Activated CD4-positive, alpha-beta T cell treated with anti-CD3 and anti-CD28 coated beads, Interleukin-2, Interleukin-4, amounts not matched to agents 100 ng/mL and 50 ng/mL, durations not matched to agents 16 hours and 8 hours (primary cell): ENCODE measurements around the gene LCT.
"Not testable (repeated sequence)": the region's sequence is repeated elsewhere in the genome, so short reads cannot be mapped to it uniquely, and the experiment has no call there.

ENCODE experiments used
- DNase-seq: peaks from one replicate; pipeline ENCODE4 v3.0.0-alpha.2; 2020; ENCODE audit warnings: low spot score

Gene LCT

DNA sequence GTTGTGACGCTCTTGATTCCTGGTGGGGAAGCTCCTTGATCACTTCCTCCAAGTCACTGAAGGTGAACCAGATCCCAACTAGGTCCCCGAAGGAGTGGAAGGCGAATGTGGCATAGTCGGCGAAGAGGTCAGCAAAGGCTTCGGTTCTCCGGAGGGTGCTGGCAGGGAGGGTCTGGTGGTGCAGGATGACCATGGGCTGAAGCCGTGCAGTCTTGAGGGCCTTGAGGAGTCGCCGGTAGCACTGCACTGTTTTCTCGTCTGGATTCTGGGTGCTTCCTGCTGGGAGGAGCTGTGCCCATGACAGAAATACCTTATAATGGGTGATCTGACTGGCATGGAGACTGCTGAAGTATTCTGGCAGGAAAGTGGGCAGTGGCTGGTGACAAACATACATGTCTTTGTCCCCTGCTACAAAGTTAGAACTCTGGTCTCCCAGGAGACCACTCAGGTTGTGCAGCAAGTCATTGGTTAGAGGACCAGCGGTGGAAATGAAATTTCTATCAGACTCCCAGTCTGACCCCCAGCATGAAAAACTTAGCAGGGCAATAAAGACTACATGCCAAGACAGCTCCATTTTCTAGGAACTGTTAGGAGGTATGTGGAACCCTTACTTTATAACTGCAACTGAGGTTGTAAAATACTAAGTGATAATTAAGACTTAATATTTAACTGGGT lies at the start of gene LCT:
LCT (minus strand) TSS at position 589 of the 675 bp plus-strand sequence; CDS start at position 574, 15 bp downstream.
- no peak for DNase-seq

DNA sequence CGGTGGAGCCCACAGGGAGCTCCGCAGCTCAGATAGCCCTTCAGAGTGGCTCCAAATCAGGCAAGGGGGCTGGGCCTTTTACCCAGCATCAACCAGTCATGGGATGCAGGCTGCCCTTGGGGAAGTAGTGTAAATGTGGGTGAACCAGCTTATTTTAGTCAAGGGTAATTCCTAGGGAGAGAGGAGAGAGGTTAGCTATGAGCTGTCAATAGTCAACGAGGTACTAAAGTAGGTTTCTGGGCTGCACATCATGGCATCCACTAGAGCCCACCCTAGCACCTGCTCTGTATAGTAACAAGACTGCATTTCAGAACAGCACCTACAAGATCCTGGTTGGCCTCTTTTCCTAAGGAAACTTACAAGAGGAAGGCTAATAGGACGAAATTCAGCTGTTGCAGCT lies 48.7 kb upstream of the LCT start:
- no peak for DNase-seq

DNA sequence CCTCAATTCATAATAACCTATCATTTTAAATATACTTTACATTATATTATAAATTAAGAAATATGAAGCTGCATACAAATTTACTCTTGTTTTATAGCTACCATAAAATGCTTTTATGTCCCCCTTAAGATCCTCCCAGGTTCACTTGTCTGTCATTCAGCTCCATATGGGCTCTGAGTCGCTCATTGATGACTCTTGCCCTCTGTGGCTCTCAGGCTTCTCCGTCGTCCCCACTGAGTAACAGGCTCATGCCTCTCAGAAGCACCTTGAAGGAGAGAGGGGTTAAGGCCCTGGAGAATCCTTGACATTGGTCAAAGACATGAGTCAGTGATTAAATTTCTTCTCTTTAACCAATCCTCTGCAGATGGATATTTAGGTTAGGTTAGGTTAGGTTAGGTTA lies 45.4 kb upstream of the LCT start:
- no peak for DNase-seq

DNA sequence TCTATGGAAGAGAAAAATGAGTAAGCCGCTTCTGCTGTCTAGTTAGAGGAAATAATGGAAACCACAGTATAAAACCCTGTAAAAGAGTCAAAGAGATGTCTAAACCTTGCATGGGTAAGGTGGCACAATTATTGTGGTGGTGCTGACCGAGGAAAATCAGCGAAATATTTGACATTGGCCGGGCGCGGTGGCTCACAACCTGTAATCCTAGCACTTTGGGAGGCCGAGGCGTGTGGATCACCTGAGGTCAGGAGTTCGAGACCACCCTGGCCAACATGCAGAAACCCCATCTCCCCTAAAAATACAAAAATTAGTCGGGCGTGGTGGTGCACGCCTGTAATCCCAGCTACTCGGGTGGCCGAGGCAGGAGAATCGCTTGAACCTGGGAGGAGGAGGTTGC lies 39.8 kb upstream of the LCT start:
- not testable (repeated sequence) for DNase-seq

DNA sequence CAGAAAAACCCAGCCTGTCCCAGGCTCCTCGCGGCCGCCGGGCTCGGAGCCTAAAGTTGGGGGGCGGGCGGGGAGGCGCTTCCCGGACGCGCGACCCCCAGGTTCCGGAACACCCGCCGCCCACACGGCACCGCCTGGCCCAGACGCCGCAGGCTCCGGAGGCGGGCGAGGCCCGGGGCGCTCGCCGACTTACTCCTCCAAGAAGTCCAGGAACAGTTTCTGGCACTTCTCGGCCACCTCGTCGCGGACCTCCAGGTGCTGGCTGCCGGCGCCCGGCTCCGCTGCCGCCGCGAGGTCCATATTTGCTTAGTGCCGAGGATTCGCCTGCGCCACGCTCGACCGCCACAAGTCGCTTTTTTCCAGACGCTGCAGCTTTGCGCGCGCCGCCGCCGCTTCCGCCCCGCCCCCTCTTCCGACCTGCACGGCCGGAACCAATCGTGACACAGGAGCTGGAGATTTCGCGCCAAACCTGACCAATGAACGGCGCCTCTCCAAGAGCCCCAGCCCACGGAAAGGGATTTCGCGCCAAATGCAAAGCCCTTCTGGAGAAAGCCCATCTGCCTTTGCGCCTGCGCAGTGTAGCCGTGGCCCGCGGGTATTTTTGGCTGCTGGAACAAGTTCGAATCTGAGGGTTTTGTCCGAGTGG lies 39.2 kb upstream of the LCT start, which contains the start of gene MCM6:
MCM6 (minus strand) TSS at position 378 of the 646 bp plus-strand sequence; CDS start at position 300, 78 bp downstream.
- DNase-seq: peak; percentile 100

DNA sequence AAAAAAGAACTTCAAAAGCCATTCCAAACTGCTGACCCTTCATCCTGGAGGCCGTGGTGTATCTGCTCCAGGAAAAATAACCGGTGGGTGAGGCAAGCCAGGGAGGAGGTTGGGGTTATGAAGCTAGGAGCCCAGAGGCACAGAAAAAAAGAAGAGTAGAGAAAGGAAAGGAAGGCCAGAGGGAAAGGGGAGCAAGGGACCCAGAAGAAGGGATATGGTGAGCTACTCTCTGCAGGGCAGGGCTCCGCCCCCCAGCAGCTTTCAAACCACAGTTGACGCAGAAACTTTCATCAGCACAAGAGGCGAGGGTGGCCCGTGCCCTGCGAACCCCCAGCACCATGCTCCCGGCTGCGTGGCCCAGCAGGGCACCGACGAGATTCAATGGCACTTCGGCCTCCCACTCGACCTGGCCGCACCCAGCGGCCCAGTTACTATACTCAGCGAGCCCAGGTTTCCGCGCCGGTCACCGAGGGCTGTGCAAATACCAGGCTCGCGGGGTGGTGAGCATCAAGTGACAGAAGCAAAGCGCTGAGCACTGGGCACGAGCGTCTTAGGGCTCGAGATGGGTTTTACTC lies 38.6 kb upstream of the LCT start:
- DNase-seq: peak; percentile 80

DNA sequence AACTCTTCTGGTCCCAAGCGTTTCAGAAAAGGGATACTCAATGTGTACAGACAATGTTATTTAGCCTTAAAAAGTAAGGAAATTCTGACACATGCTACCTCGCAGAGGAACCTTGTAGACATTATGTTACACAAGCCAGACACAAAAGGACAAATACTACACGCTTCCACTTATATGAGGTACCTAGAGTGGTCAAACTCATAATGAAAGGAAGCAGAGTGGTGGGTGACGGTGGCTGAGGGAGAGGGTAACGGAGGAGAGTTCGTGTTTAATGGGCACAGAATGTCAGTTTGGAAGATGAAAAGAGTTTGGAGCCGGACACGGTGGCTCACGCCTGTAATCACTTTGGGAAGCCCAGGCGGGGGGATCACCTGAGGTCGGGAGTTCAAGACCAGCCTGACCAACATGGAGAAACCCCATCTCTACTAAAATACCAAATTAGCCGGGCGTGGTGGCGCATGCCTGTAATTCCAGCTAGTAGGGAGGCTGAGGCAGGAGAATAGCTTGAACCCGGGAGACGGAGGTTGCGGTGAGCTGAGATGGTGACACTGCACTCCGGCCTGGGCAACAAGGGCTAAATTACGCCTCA lies 37.9 kb upstream of the LCT start:
- peak; percentile 32 for DNase-seq

DNA sequence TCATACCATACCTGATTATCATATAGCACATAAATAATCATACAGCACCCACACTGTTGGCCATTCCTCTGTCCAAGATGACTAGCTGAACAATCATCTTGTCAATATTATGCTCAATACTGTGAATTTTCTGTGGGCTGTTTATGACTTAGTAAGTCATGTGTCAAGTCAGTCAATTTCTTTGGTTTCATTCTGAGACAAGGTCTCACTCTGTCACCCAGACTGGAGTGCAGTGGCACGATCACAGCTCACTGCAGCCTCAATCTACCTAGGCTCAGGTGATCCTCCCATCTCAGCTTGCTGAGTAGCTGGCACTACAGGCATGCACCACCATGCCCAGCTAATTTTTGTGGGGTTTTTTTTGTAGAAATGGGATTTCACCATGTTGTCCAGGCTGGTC lies 33.6 kb upstream of the LCT start:
- peak; percentile 72 for DNase-seq

DNA sequence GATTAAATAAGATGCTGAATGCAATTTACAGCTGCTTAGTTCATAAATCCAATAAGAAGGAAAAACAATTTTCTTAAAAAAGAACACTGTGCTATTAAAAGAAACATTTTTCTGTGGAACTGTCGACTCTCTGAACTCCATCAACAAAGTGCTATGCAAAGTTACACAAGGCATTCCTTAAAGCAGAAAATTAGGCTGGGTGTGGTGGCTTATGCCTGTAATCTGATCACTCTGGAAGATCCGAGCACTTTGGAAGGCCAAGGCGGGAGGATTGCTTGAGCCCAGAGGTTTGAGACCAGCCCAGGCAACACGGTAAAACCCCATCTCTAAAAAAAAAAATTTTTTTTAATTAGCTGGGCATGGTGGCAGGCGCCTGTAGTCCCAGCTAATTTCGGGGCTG lies 26.2 kb upstream of the LCT start:
- DNase-seq: no peak

DNA sequence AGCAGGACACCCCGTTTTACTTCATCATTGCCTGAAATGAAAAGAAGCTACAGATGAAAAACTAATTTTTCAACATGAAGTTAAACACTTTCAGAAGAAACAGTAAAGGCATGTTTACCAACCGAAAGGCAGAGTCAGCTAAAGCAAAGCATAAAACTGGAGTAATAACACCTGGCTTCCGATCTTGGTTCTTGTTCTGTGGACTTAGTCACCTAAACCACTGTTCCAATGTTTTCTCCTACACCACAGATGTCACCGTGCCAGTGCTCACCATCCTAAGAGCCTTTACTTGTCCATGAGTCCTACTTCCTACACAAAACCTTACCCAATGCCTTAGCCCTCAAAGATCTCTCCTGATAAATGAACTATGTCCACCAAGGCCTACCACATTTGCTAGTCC lies 25.7 kb upstream of the LCT start:
- no peak for DNase-seq

DNA sequence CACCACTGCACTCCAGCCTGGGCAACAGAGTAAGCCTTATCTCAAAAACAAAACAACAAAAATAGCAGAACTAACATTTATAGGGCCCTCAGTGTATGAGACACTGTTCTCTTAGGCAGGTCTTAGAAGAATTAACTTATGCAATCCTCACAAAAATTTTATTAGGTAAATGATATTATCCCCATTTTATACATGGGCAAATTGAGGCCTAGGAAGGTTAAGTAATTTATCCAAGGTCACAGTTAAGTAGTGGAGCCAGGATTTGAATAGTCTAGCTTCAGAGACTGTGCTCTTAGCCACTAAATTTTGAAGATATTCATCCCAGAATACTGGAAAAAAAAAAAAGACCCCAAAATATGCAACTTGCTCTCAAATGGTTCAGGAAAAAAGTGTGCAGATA lies 16.4 kb upstream of the LCT start:
- DNase-seq: no peak

DNA sequence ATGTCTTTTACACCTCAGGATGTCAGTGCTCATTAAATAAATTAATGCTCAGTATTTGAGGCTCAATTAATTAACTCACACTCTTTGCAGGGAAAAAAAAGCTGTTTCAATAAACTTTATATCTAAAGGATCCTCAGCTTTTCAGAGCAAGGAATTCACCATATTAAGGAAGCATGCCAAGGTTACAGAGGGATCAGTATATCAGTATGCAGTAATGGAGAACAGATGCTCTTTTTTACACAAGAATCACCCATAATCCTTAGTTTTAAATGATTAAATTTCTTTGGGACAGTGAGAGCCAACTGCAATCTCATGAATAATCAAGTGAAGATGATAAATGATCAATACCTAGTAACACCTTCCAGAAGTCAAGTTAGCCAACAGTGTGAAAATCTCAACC lies 14.9 kb upstream of the LCT start:
- DNase-seq: no peak

DNA sequence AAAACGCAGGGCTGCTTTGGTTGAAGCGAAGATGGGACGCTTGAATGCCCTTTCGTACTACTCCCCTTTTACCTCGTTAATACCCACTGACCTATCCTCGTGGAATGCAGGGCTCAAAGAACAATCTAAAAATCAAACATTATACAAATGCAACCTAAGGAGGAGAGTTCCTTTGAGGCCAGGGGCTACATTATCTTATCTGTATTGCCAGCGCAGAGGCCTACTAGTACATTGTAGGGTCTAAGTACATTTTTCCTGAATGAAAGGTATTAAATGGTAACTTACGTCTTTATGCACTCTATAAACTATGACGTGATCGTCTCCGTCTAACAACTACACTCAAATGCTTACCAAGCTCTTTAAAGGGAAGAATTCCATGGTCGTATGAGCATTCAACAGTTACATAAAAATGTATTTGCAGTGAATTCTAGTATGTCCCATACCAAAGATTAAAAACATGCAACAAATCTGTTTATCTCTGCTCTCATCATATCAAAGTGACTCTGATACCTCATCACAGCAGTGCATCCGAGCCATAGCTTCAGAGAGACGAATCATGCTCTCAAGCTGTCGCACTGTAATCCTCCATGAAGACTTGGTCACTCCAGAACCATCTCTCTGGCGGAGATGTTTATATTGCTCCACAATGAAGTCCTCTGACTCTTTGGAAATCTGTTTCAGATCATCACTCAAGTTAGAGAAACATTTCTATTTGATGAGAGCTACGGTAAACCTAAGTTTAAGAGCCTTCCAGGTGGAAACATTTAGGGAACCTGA lies 14.1 kb upstream of the LCT start:
- no peak for DNase-seq

DNA sequence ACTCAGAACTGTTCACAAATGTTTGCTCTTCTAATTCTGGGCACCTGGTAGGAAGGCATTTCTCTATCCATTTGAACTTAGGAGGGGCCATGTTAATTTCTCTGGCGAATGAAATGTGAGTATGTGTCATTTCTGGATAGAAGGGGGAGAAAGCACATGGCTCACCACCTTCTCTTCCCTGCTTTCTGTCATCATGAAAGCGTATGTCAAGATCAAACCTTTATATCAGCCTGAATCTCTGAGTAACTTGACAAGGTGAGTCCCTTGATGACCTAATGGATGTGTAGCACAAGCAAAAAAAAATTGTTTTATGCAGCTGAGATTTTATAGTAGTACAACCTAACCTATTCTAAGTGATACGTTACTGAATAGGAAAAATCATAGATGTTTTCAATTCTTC lies 12.1 kb upstream of the LCT start:
- DNase-seq: no peak

DNA sequence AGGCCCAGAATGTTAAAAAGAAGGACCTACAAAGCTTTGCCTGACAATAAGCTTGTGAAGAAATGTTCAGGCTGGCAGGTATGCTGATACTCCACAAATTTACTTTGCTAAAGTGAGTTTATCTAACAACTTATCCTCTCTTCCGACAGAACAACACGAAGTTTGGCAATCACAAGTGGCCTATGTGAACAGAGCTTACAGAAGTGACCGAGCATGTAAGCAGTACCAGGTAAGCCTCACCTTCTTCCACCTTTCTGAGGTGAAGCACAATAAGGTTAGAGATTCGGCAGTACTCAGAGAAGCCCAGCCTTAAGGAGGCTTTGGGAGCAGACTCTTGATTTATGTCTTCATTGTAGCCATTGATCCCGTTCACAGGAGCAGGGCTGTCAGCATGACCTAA lies 9.0 kb upstream of the LCT start:
- DNase-seq: no peak

DNA sequence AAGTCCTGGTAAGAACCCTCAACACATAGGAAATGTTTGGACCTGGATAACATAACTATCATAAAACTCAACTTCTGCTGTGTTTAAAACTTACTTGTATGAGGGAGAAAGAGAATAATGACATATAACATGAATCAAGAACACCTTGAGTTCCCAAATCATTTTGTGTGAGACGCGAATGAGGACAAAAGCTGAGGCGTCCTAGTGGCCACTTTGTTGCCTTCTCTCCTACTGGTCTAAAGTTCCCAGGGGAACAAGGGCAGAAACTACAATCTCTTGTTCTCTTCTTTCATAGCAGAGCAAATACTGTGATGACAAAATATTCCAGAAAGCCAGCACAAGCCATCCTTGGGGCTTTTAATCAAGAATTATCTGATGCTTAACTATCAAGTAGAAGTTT lies 8.3 kb upstream of the LCT start:
- DNase-seq: no peak

DNA sequence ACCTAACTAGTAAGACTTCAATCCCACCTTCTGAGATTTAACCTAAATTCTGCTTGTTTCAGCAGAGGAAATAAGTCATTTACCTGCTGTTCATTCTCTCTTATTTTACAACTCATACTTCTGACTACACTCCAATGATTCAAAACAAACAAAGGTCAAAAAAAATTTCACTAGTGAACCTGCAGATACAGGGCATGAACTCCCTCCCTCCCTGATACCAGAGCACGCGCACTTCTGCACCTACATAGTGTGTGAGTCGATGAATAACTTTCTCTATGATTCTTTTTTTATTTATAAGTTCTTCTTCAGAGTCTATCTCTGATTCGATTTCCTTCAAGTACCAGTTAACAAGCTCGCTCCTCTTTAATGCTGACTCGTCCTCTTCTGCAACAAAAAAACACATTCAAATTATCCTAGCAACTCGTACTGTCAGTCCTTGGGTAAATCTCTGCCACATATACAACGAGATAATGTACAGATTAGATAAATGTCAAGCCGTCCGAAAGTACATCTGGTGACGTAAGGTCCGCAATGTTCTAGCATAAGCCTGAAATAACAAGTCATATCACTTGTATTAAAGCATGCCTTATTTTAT lies 7.4 kb upstream of the LCT start:
- DNase-seq: no peak

DNA sequence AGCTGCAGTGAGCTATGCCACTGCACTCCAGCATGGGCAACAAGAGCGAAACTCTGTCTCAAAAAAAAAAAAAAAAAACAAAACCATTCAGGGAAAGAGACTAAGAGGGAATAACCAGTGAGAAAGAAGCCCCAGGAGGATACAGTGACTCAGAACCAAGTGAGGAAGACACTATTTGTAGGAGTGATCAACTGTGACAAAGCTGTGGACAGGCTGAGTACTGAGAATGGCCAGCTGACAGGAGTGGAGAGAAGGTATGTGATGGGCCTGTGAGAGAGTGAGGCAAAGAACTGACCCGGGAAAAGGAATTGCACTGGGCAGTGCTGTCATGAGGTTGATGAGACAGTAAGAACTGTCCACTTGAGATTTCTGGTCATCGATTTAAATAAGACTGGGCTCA lies 6.7 kb upstream of the LCT start:
- no peak for DNase-seq

DNA sequence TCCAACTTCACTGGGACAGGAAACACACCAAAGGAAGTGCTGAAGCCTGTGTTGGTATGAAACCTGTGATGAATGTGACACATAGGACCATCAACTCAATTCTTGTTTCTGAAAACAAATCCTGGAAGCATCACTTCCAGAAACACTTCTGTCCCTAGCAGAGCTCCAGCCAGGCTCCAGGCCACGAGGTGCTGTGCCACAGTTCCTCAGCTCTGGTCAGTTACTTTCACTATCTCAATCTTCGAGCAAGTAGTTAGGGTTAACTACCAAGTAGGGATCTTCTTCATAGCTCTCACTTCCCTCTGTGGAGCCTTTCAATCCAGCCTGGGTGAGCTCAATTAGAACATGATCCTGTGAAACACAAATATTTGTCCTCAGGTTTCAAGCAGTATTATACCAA lies 3.6 kb upstream of the LCT start:
- DNase-seq: no peak

DNA sequence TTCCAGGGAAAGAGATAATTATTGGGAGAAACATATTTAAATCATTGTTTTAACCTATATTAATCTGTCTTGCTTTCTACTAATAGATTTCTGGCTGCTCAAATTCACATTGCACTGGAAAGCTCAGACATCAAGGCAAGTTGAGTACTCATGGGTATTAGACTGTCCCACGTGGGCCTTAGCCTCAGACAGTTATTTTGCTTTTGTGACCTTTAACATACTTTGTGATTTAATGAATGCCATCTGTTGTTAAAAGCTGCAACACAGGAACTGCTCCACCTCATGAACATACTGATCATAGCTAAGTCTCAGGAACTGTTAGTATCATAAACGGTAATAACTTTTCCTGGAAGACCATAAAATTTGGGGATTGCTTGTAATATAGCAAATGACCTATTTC lies 2.7 kb upstream of the LCT start:
- no peak for DNase-seq

DNA sequence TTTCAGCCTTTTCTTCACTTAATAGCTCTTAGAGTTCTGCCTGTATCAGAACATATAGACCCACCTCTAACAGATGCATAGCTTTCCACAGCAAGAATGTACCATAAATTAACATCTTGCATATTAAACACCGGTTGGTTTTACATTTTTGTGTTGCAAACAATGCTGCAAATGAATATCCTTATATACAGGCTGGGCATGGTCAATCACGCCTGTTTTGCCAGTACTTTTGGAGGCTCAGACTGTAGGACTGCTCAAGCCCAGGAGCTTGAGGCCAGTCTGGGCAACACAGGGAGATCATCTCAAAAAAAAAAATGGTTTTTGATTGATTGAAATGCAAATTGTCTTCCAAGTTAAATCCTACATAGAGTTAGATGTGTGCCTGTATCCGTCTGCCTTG lies 1.5 kb upstream of the LCT start:
- no peak for DNase-seq

DNA sequence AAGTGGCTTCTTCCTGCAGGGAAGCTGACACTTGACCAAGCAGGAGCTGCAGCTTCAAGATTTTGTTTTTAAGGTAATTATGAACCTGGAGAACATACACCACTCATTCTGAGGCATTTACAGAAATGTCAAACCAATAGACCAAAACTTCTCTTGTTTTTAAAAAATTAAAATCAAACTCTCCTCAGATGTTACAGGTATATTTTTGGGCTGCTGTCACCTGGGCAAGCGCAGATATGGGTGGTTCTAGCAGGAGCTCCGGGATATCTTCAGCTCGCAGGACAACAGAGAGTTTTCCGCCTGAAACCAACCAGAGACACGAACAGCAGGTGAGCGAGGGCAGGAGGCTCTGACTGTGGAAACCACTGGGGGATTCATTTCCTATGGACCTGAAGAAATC lies 4.1 kb downstream of the LCT start:
- DNase-seq: no peak
